ENCODE results near the gene VPS37C.

VPS37C gene

DNA sequence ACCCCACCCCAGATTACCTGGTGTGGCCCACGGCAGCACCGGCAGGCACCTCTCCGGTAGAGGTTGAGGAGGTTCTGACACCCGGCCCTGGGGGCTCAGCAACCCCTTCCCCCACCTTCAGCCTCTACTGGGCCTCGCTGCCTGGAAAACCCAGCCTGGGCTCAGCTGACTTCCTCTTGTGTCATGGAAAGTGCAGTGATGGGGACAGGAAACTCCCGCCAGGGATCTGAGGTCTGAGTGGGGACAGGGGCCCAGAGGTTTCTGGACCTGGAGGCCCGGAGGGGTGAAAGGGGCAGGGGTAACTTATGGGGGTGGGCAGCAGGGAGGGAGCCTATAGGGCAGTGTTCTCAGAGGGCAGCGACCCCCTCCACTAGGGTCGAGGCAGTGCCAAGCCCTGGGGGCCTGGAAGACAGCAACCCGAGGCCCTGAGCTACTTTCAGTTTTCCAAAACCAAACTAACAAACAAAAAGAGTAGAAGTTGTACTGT, 68.9 kb downstream of the VPS37C start:
- no peak for DNase-seq

DNA sequence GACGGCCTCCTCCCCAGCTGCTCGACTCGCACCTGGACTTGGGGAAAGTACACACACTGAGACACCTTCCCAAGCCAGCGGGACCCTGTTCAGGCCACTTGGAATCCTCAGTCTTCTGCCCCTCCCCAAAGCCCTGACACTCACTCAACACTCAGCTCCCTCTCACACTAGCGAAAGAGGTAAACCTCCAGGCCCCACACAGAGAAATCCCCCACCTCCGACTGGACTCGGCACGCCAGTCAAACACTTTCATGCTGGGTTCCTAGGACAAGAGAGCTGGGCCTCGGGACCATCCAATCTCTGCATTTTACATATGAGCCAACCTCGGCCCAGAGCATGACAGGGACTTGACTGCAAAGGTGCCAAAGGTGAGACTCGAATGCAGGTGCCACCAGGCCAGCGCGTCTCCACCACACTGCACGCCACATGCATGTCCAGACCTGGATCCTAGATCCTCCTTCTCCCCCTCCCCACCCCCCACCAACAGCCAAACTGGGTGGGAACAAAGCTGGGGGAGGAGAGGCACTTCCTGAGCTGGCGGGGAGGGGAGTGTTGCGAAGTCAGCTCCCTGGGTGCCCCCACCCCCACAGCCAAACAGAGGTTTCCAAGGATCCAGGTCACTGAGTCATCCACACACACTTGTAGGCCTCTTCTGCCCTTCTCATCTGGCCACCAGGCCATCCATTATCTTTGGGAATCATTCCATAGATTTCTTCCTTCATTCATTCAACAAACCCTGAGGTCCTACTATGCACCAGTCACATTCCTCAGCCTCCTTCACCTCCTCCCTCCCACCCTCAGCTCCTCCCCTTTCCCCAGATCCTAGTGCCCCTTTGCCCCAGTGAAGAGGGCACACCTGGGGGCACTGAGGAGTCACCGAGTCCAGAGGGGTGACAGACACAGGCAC, 69.6 kb downstream of the VPS37C start:
- no peak for DNase-seq

DNA sequence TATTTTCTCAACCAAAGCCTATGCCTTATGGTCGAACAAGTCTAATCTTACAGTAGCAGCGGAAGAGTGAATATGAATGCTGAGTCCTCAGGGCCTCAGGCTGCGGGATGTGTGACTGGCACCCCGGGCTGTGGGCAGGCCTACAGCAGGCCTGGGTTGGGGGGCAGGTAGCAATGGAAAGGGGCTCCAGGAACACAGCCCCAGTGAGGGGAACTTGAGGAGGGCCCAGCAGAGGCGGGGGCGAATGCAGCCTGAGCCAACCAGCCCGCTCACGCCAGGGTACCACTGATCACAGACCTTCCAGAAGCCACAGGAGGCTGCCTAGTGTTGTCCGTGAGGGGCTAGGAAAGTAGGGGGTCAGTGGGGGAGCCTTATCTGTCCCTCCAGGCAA, 70.2 kb downstream of the VPS37C start:
- DNase-seq, result no peak

DNA sequence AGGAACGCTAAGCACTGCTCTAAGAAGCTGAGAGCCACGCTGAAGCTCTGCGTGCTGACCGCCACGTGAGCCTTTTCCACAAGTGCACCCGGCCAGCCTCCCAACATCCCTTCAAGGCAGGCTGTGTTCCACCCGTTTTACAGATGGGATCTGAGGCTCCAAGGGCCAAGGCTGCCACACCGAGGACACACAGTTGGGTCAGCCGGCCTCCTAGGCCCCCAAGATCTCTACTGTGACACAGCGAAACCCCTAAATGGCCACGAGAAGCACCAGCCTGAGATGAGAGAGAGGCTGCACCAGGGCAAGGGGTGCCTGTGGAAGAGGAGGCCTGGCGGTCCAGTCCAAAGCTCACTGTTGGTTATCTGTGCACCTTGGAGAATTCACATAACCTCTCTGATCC, 70.7 kb downstream of the VPS37C start:
- no peak for DNase-seq

DNA sequence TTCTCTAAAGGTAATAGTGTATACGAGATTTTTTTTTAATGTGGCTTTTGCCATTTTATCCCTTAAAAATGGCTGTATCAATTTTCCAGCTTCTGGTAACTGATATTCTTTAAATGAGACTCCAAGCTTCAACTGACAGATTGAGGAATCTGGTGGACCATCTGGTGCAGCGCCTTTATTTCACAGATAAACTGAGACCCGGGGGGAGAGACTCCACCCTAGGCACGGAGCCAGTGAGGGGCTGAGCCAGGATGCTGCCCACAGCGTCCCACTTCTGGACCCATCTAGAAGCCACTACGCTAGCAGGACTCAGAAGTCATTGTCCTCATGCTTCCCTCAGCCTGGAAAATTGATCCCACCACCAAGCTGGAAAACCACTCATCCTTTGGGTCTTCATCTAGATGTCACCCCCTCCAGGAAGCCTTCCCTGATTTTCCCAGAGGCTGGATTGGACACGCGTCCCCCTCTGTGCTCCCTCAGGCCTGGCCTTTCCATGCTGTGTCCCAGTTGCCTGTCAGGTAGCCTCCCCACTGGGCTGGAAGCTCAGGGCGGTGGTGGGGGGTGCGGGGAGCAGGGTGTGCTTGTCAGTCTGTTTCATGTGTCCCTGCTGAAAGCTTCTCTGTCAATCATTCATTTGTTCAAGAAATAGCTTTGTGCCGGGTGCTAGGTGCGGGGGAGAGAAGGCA, 71.3 kb downstream of the VPS37C start:
- no peak for DNase-seq

DNA sequence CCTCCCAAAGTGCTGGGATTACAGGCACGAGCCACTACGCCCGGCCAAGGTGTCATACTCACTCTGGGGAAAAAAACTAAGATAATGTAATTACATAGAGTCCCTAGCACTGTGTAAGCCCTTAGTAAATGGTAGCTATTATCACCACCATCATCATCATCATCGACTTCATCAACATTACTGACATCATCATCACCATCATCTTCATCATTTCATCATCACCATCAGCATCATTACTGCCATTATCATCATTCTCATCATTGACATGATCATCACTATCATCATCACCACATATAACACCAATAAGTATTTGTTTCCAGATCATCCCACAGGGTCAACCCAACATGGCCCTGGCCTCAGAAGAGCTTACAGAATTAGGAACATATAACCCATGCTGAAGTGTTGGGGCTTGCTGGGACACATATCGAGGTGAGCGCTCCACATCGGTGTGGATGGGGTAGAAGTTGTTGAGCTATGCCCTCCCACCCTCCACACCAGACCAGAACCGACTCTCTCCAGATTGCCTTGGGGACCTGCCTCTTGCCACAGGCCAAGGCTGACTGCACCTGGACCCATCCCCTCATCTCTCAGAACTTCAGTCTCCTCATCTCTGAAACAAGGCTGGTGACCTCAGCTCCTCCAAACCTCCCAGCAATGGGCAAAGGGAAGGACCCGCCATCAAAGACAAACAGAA, 73.7 kb downstream of the VPS37C start:
- DNase-seq, result no peak

DNA sequence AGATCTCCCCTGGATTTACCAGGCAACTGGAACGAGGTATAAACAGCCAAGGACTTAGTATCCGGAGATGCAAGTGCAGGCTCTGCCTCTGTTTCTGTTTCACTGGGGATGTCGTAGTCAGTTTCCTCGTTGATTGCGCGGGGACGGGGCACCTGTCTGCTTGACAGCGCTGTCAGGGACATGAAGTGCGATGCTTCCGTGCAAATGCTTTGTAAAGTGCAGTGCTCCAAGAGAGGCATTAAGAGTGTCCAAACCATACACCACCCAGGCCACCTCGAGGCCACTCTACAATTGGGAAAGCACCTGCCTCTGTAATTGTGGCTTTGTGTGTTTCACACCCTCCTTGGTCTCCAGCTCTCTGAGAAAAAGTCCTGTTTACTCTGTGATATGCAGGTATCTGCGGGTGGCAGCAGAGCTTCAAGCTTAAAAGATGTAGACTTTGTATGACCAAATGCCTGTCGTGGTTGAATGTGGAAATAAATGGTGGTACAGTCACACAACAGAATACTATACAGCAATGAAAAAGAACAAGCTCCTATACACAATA, 77.6 kb downstream of the VPS37C start:
- no peak for DNase-seq

DNA sequence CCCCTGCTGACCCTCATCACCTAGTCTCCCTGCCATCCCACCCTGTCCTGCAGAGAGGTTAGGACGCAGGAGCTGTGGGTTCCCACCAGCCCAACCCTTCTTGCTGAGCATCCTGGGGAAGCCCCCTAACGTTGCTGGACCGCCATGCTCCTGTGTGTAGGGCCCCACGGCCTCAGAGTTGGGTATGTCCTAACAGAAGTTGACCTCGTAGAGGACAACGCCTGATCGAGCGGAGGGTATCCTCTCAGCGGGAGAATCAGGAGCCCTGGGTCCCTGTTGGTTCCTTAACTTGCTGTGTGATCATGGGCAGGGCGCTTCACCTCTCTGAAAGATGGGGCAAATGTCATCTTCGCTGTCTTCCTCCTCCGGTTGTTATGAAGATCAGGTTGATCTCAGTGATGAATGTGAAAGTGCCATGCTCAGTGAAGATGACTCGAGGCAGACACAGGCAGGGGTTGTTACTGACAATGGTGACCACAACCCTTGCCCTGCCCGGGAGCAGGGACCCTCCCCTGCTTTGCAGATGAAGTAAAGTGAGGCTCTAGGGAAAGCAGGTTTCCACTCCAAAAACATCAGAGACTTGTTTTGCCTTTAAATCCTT, 78.2 kb downstream of the VPS37C start:
- DNase-seq, result no peak

DNA sequence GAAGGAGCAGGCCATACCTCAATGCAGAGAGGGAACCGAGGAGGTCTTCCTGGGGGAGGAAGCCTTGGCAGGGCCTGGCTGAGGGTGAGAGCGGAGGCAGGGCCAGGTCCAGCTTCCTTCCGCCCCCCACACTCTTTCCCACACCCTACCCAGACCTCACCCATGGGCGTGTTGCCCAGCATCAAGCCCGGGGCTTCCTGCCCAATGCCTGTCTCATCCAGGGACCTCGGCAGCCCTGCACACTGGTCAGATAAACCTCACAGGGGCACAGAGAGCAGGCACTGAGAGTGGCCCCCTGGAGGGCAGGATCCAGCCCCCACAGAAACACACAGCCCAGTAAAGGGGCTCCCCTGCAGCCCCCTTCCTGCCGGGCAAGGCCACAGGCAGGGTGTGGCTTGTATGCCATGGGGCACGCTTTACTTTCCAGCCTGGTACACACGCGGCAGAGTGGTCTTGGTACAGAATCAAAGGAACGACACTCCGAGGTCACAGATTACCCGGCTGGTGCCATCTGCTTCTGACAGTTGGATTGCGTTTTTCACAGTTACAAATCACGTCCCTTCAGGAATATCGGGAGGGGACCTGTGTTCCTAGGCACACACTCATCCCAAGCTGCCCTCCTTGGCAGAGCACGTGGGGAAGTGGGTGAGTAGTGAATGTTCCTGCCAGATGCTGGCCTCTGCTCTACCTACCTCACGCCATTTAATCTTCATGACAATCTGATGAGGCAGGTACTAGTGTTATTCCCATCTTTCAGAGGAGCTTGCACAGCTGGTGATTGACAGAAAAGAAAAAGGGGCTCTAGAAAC, 79.0 kb downstream of the VPS37C start:
- no peak for DNase-seq

DNA sequence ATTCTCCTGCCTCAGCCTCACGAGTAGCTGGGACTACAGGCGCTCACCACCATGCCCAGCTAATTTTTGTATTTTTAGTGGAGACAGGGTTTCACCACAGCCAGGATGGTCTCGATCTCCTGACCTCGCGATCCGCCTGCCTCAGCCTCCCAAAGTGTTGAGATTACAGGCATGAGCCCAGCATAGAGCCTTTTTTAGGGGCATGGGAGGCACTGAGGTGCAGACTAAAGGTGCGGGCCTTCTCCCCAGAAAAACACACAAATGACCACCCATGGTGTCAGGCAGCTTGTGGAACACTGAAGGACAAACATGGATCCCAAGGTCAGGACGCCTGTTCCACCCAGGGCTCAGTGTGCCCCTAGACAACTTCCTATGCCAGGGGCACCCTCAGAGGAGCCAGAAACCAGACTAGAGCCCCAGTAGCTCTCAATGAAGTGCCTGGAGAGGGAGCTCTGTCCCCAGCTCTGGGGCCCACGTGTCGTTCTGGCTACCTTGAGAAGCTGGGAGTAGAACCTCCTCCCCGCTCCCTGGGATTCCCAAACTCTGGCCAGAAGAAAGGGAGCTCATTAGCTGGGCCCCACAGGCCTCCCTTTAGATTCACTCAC, 80.1 kb downstream of the VPS37C start:
- no peak for DNase-seq

DNA sequence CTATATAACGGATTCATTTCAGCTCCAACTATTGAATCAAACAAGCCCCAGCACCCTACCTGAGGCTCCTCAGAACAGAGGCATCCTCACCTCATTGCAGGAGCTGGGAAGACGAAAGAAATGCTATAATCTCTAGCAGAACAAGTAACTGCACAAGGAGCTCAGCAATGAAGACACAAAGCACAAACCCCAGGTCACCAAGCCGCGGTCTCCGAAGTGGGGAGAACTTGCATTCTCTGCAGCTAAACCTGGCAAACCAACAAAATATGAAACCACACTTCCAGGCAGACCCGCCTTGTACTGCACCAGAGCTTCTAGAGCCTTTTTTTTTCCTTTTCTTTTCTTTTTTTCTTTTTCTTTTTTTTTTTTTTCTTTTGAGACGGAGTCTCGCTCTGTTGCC, 80.7 kb downstream of the VPS37C start:
- DNase-seq, result no peak

Measured in NCI-H1092 (cell line).